Gastroesophageal sphincter (tissue), 4 donors: ENCODE results near the gene NHSL1. TPM values are rescaled to one million over a fixed set of nuclear protein-coding genes. Genes with fewer than 3 reads are reported as not detected.

Experiments
- ATAC-seq: fragments of 150-250 bp; one replicate; pipeline ENCODE4 v1.9.1; 2016; ENCODE audit warnings: mild to moderate bottlenecking, moderate library complexity
- H3K27ac ChIP-seq, 4 donors: fragments of 200-600 bp; sonication (generic) in 3 of 4; 1 replicate in 3 of 4; 2 replicates in 1 of 4; pipeline ENCODE4 v1.5.1; 2016 to 2019
- H3K27me3 ChIP-seq: fragments of 200-600 bp; sonication (generic); one replicate; pipeline ENCODE4 v1.5.1; 2019
- H3K36me3 ChIP-seq, 2 donors: fragments of 200-600 bp; sonication (generic); one replicate each; pipeline ENCODE4 v1.5.1; 2019; ENCODE audit warnings: control low read depth in 1 of 2
- H3K4me1 ChIP-seq, 3 donors: fragments of 200-600 bp; sonication (generic); 1 replicate in 2 of 3; 2 replicates in 1 of 3; pipeline ENCODE4 v1.5.1; 2016 to 2019; ENCODE audit warnings: control low read depth in 2 of 3
- H3K4me3 ChIP-seq, 2 donors: fragments of 200-600 bp; sonication (generic); one replicate each; pipeline ENCODE4 v1.5.1; 2019; ENCODE audit warnings: mild to moderate bottlenecking in 1 of 2, moderate library complexity in 1 of 2
- H3K9me3 ChIP-seq, 3 donors: fragments of 200-600 bp; sonication (generic); one replicate each; pipeline ENCODE4 v1.5.1; 2017 to 2019; ENCODE audit warnings: control low read depth in 2 of 3
- CTCF ChIP-seq, 4 experiments: fragments of 200-600 bp in 2 of 4; fragments of 450-650 bp in 2 of 4; sonication (generic) in 1 of 4; IDR thresholded peaks; one replicate each; pipeline ENCODE4 v1.5.1; 2017 to 2019; ENCODE audit warnings: antibody characterized with exemption in 4 of 4, mild to moderate bottlenecking in 2 of 4, moderate library complexity in 2 of 4
- EP300 ChIP-seq: sonication (generic); formaldehyde crosslinking; IDR thresholded peaks from one replicate; pipeline ENCODE4 v1.6.1; 2017; ENCODE audit warnings: antibody characterized with exemption, mild to moderate bottlenecking
- POLR2A ChIP-seq, 2 donors: fragments of 450-650 bp; IDR thresholded peaks; one replicate each; pipeline ENCODE4 v1.6.1; 2017; ENCODE audit warnings: antibody characterized with exemption in 2 of 2, mild to moderate bottlenecking in 2 of 2, moderate library complexity in 1 of 2
- POLR2AphosphoS5 ChIP-seq: sonication (generic); formaldehyde crosslinking; IDR thresholded peaks from one replicate; pipeline ENCODE4 v1.6.1; 2017; ENCODE audit warnings: antibody characterized with exemption
- WGBS, 2 donors: methylation state at CpG; one replicate each; pipeline ENCODE4 v1.1.5; 2018; ENCODE audit warnings: low coverage in 1 of 2; 5-methylcytosine and 5-hydroxymethylcytosine counted together
- total RNA-seq, 4 donors: library from RNA; depleted of rRNA; stranded (reverse); fragments of >200 nt; gene quantifications; one replicate each; pipeline ENCODE4 v1.1.0, GENCODE V29; 2016

Gene NHSL1
- total RNA-seq, 4 donors from 2014 or later, result 5.7 to 9.3 (median 7.9) TPM

GRCh38 chr6:138424004-138424904 is 75.0 kb downstream of the NHSL1 start:
- peaks cover 0 to 12% of the 10 kb centered on the region in 2 donors for H3K36me3 ChIP-seq
- no peak for ATAC-seq
- H3K9me3 ChIP-seq, result no peaks in the 10 kb centered on the region
- TF ChIP-seq CTCF (IDR thresholded peaks at IDR 0.05) (no peak), POLR2AphosphoS5 (no peak), EP300 (no peak), POLR2A (IDR thresholded peaks at IDR 0.05) (no peak)
- H3K27ac ChIP-seq, result no peak overlapping the region
- 72 to 76% methylated on average over 2 to 6 of the region's 48 CpGs for WGBS, 2 donors
- H3K27me3 ChIP-seq, result no peaks in the 10 kb centered on the region
- H3K4me1 ChIP-seq, result peaks cover 0 to 21% (median 4%) of the 10 kb centered on the region in 3 donors
- H3K4me3 ChIP-seq, result no peak overlapping the region

- Histone ChIP-seq H3K4me3 (no peak overlapping the region), H3K4me1 (peaks cover 0 to 9% (median 3%) of the 10 kb centered on the region in 3 donors), H3K9me3 (no peaks in the 10 kb centered on the region), H3K27ac (no peak overlapping the region), H3K36me3 (peaks cover 0 to 25% of the 10 kb centered on the region in 2 donors), H3K27me3 (no peaks in the 10 kb centered on the region)
- no peak for ATAC-seq
- TF ChIP-seq POLR2AphosphoS5 (no peak), POLR2A (IDR thresholded peaks at IDR 0.05) (no peak), EP300 (no peak), CTCF (IDR thresholded peaks at IDR 0.05) (no peak)
Observed at GRCh38 chr6:138422861-138423260, 76.4 kb downstream of the NHSL1 start.

GRCh38 chr6:138421608-138422007 is 77.7 kb downstream of the NHSL1 start:
- no peak for TF ChIP-seq POLR2A (IDR thresholded peaks at IDR 0.05)
- no peak for TF ChIP-seq POLR2AphosphoS5
- no peak for TF ChIP-seq EP300
- TF ChIP-seq CTCF (IDR thresholded peaks at IDR 0.05), result no peak
- peaks cover 0 to 9% (median 3%) of the 10 kb centered on the region in 3 donors for H3K4me1 ChIP-seq
- ATAC-seq, result no peak
- no peak overlapping the region for H3K27ac ChIP-seq
- H3K27me3 ChIP-seq, result no peaks in the 10 kb centered on the region
- no peak overlapping the region for H3K4me3 ChIP-seq
- WGBS, 2 donors, result 87 to 97% methylated on average over 9 to 10 of the region's 10 CpGs
- peaks cover 0 to 36% of the 10 kb centered on the region in 2 donors for H3K36me3 ChIP-seq
- no peaks in the 10 kb centered on the region for H3K9me3 ChIP-seq

- H3K4me1 ChIP-seq, result peaks cover 0 to 9% (median 3%) of the 10 kb centered on the region in 3 donors
- H3K27me3 ChIP-seq, result no peaks in the 10 kb centered on the region
- WGBS, 2 donors, result 80 to 91% methylated on average over 3 to 4 of the region's 6 CpGs
- TF ChIP-seq CTCF (IDR thresholded peaks at IDR 0.05) (no peak), POLR2A (IDR thresholded peaks at IDR 0.05) (no peak), EP300 (no peak), POLR2AphosphoS5 (no peak)
- no peak for ATAC-seq
- no peak overlapping the region for H3K27ac ChIP-seq
- no peaks in the 10 kb centered on the region for H3K9me3 ChIP-seq
- peaks cover 0 to 41% of the 10 kb centered on the region in 2 donors for H3K36me3 ChIP-seq
- H3K4me3 ChIP-seq, result no peak overlapping the region
Observed at GRCh38 chr6:138421089-138421488, 78.2 kb downstream of the NHSL1 start.

- H3K4me1 ChIP-seq, result peaks cover 0 to 9% (median 3%) of the 10 kb centered on the region in 3 donors
- ATAC-seq, result no peak
- 90 to 95% methylated on average over 2 to 3 of the region's 4 CpGs for WGBS, 2 donors
Observed at GRCh38 chr6:138420356-138420755, 78.9 kb downstream of the NHSL1 start.

More at GRCh38 chr6:138420356-138420755, 78.9 kb downstream of the NHSL1 start:
- Histone ChIP-seq H3K4me3 (no peak overlapping the region), H3K27me3 (no peaks in the 10 kb centered on the region), H3K9me3 (no peaks in the 10 kb centered on the region), H3K36me3 (peaks cover 0 to 49% of the 10 kb centered on the region in 2 donors), H3K27ac (no peak overlapping the region)
- TF ChIP-seq POLR2A (IDR thresholded peaks at IDR 0.05) (no peak), POLR2AphosphoS5 (no peak), CTCF (IDR thresholded peaks at IDR 0.05) (no peak), EP300 (no peak)
